Sigmoid colon (tissue), 7 donors: ENCODE results near the gene STK32B. TPM values are rescaled to one million over a fixed set of nuclear protein-coding genes. Genes with fewer than 3 reads are reported as not detected.

ENCODE experiments used
- DNase-seq: peaks from one replicate; pipeline ENCODE4 v3.0.0-alpha.2; 2019
- H3K27ac ChIP-seq, 4 donors: fragments of 200-600 bp; sonication (generic); one replicate each; pipeline ENCODE4 v1.5.1; 2016 to 2019; ENCODE audit warnings: mild to moderate bottlenecking in 1 of 4
- H3K27me3 ChIP-seq, 3 donors: fragments of 200-600 bp; sonication (generic); one replicate each; pipeline ENCODE4 v1.5.1; 2019; ENCODE audit warnings: mild to moderate bottlenecking in 1 of 3
- H3K36me3 ChIP-seq, 4 donors: fragments of 200-600 bp; sonication (generic); one replicate each; pipeline ENCODE4 v1.5.1; 2016 to 2019
- H3K4me1 ChIP-seq, 4 donors: fragments of 200-600 bp; sonication (generic); one replicate each; pipeline ENCODE4 v1.5.1; 2017 to 2019
- H3K4me3 ChIP-seq, 4 donors: fragments of 200-600 bp; sonication (generic); one replicate each; pipeline ENCODE4 v1.5.1; 2017 to 2019; ENCODE audit warnings: mild to moderate bottlenecking in 2 of 4, moderate library complexity in 1 of 4
- H3K9me3 ChIP-seq, 4 donors: fragments of 200-600 bp in 3 of 4; sonication (generic) in 3 of 4; one replicate each; pipeline versions ENCODE4 v1.5.1 to v1.6.1; 2013 to 2019
- CTCF ChIP-seq, 4 experiments: fragments of 450-650 bp in 3 of 4; fragments of 200-600 bp in 1 of 4; IDR thresholded peaks; one replicate each; pipeline ENCODE4 v1.5.1; 2016 to 2019; ENCODE audit warnings: antibody characterized with exemption in 4 of 4, mild to moderate bottlenecking in 3 of 4, moderate library complexity in 2 of 4
- EP300 ChIP-seq, 4 donors: sonication (generic); formaldehyde crosslinking; IDR thresholded peaks; one replicate each; pipeline ENCODE4 v1.6.1; 2017; ENCODE audit warnings: antibody characterized with exemption in 4 of 4
- POLR2A ChIP-seq, 2 donors: fragments of 450-650 bp; IDR thresholded peaks; one replicate each; pipeline ENCODE4 v1.6.1; 2016; ENCODE audit warnings: antibody characterized with exemption in 2 of 2, mild to moderate bottlenecking in 2 of 2, moderate library complexity in 2 of 2
- POLR2AphosphoS5 ChIP-seq, 4 donors: sonication (generic); formaldehyde crosslinking; IDR thresholded peaks; one replicate each; pipeline ENCODE4 v1.6.1; 2017; ENCODE audit warnings: antibody characterized with exemption in 4 of 4
- WGBS, 2 donors: extraction: QIAGEN DNeasy Blood & Tissue Kit; methylation state at CpG; one replicate each; pipeline ENCODE4 v1.1.7; 2013; 5-methylcytosine and 5-hydroxymethylcytosine counted together
- intact Hi-C: fragments of 100-400 bp; cut with DNase I; formaldehyde crosslinking; loops from one replicate; pipeline ENCODE4 v1.15.1; 2023
- polyA plus RNA-seq, 3 donors: library from polyadenylated mRNA; stranded (reverse); fragments of 200-250 nt; gene quantifications; one replicate each; pipeline ENCODE4 v1.2.3, GENCODE V29; 2013
- total RNA-seq, 4 donors: library from RNA; depleted of rRNA; stranded (reverse); fragments of >200 nt; gene quantifications; one replicate each; pipeline ENCODE4 v1.1.0, GENCODE V29; 2016
- donor health status: healthy with polysubstance abuse.
- donor health status: Bipolar disorder and iron deficiency.
- donor health status: healthy.

Gene STK32B
- total and polyA plus RNA-seq, 7 donors = 0.23 to 3.9 (median 1.8) TPM

GRCh38 chr4:5467111-5467510, 415.8 kb downstream of the STK32B start:
- Histone ChIP-seq H3K9me3 (no peaks in the 10 kb centered on the region), H3K36me3 (no peaks in the 10 kb centered on the region), H3K27me3 (no peaks in the 10 kb centered on the region), H3K27ac (no peak overlapping the region), H3K4me1 (no peaks in the 10 kb centered on the region), H3K4me3 (no peak overlapping the region)
- TF ChIP-seq POLR2AphosphoS5 (IDR thresholded peaks at IDR 0.05) (no peak), CTCF (IDR thresholded peaks at IDR 0.05) (no peak), POLR2A (IDR thresholded peaks at IDR 0.05) (no peak), EP300 (IDR thresholded peaks at IDR 0.05) (no peak)
- WGBS, 2 donors = 85% methylated on average over 13 of the region's 13 CpGs
- intact Hi-C loops = no loop called here
- no peak for DNase-seq

- Histone ChIP-seq H3K4me3 (no peak overlapping the region), H3K27ac (no peak overlapping the region), H3K36me3 (no peaks in the 10 kb centered on the region), H3K4me1 (no peaks in the 10 kb centered on the region), H3K9me3 (no peaks in the 10 kb centered on the region), H3K27me3 (no peaks in the 10 kb centered on the region)
- no peak for DNase-seq
- 82 to 87% methylated on average over 8 of the region's 8 CpGs for WGBS, 2 donors
- intact Hi-C loops = no loop called here
- TF ChIP-seq POLR2A (IDR thresholded peaks at IDR 0.05) = no peak
- no peak for TF ChIP-seq EP300 (IDR thresholded peaks at IDR 0.05)
- TF ChIP-seq POLR2AphosphoS5 (IDR thresholded peaks at IDR 0.05) = no peak
Observed at GRCh38 chr4:5469151-5469775, 418.0 kb downstream of the STK32B start.

- no peak overlapping the region for H3K4me3 ChIP-seq
- H3K36me3 ChIP-seq = no peaks in the 10 kb centered on the region
- 68 to 83% methylated on average over 5 of the region's 5 CpGs for WGBS, 2 donors
- no peaks in the 10 kb centered on the region for H3K27me3 ChIP-seq
- no peak for TF ChIP-seq POLR2A (IDR thresholded peaks at IDR 0.05)
- no peak for TF ChIP-seq EP300 (IDR thresholded peaks at IDR 0.05)
- no peak for TF ChIP-seq POLR2AphosphoS5 (IDR thresholded peaks at IDR 0.05)
- no peak for TF ChIP-seq CTCF (IDR thresholded peaks at IDR 0.05)
- H3K9me3 ChIP-seq = no peaks in the 10 kb centered on the region
- H3K4me1 ChIP-seq = no peaks in the 10 kb centered on the region
- DNase-seq = no peak
- intact Hi-C loops = no loop called here
- H3K27ac ChIP-seq = no peak overlapping the region
Observed at GRCh38 chr4:5469861-5470260, 418.6 kb downstream of the STK32B start.

- TF ChIP-seq CTCF (IDR thresholded peaks at IDR 0.05) (no peak), POLR2AphosphoS5 (IDR thresholded peaks at IDR 0.05) (no peak), EP300 (IDR thresholded peaks at IDR 0.05) (no peak), POLR2A (IDR thresholded peaks at IDR 0.05) (no peak)
- no peaks in the 10 kb centered on the region for H3K9me3 ChIP-seq
- H3K27ac ChIP-seq = no peak overlapping the region
- no peak for DNase-seq
- intact Hi-C loops = no loop called here
- H3K36me3 ChIP-seq = no peaks in the 10 kb centered on the region
- no peak overlapping the region for H3K4me3 ChIP-seq
- no peaks in the 10 kb centered on the region for H3K27me3 ChIP-seq
- 73 to 77% methylated on average over 13 of the region's 13 CpGs for WGBS, 2 donors
- no peaks in the 10 kb centered on the region for H3K4me1 ChIP-seq
Observed at GRCh38 chr4:5470318-5471198, 419.3 kb downstream of the STK32B start.

GRCh38 chr4:5471206-5471605, 419.9 kb downstream of the STK32B start:
- intact Hi-C loops = no loop called here
- Histone ChIP-seq H3K36me3 (no peaks in the 10 kb centered on the region), H3K4me3 (no peak overlapping the region), H3K9me3 (no peaks in the 10 kb centered on the region), H3K27ac (no peak overlapping the region), H3K4me1 (no peaks in the 10 kb centered on the region), H3K27me3 (no peaks in the 10 kb centered on the region)
- no peak for DNase-seq
- TF ChIP-seq EP300 (IDR thresholded peaks at IDR 0.05) (no peak), POLR2A (IDR thresholded peaks at IDR 0.05) (no peak), CTCF (IDR thresholded peaks at IDR 0.05) (no peak), POLR2AphosphoS5 (IDR thresholded peaks at IDR 0.05) (no peak)
- WGBS, 2 donors = 76 to 83% methylated on average over 7 of the region's 7 CpGs
